ENCODE results near the gene TSHZ2.

GRCh38 chr20:52975029-52975732 lies 3.0 kb downstream of the TSHZ2 start:
- TF ChIP-seq CTCF (IDR thresholded peaks at IDR 0.05; ENCODE audit: low read depth, low read length) (no peak), EZH2phosphoT487 (IDR thresholded peaks at IDR 0.05; ENCODE audit: low read depth) (no peak)
